GM12892 (cell line): Measurements from ENCODE around the gene ZC3H15.

ENCODE experiments used
- POLR2A ChIP-seq: IDR thresholded peaks from 2 replicates; pipeline ENCODE4 v1.6.1; 2011; ENCODE audit warnings: low read depth, low read length, control low read depth
- POLR2AphosphoS5 ChIP-seq: IDR thresholded peaks from 2 replicates; pipeline ENCODE4 v1.6.1; 2011; ENCODE audit warnings: low read depth, low read length, control low read depth
- TAF1 ChIP-seq: IDR thresholded peaks from 2 replicates; pipeline ENCODE4 v1.6.1; 2011; ENCODE audit warnings: low read depth, mild to moderate bottlenecking, control low read depth, low read length, borderline replicate concordance

GRCh38 chr2:186443851-186444250 is 42.2 kb upstream of the ZC3H15 start:
- TF ChIP-seq POLR2A (no peak), POLR2AphosphoS5 (no peak), TAF1 (no peak)
